Measurements from ENCODE around the gene C1QTNF6.

C1QTNF6 gene

DNA sequence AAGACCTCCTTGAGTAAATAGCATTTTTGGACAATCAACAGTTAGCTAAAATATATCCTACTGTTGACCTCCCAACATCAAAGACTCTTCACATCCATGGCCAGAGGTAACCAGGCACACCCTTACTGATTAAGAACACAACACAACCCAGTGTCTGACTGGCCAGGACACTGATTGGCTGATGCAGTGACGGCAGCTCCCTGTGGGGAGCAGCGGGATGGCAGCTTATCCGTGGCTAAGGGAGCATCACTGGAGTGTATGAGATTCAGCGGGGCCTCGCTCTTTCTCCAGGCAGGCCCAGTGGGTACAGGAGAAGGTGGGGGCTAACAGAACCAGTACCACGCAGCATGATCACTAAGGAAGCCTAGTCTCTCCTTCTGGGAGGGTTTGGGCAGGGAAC is 28.0 kb downstream of the C1QTNF6 start:
- DNase-seq = no peak

DNA sequence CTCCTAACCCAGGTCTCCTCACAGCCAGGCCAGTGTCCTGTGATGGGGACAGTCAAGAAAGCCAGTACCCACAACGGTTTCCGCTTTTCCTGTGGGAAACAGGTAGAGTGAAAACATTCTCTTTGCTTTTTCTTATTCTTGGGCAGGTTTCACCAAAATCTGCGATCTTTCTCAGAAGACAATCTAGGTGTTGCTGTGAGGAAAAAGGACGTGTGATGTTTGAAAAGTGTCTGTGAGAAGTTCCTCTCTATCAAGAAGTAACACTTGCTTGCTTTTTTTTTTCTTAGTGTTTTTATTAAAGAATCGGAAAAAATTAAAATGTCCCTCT is 29.1 kb downstream of the C1QTNF6 start:
- DNase-seq = no peak

DNA sequence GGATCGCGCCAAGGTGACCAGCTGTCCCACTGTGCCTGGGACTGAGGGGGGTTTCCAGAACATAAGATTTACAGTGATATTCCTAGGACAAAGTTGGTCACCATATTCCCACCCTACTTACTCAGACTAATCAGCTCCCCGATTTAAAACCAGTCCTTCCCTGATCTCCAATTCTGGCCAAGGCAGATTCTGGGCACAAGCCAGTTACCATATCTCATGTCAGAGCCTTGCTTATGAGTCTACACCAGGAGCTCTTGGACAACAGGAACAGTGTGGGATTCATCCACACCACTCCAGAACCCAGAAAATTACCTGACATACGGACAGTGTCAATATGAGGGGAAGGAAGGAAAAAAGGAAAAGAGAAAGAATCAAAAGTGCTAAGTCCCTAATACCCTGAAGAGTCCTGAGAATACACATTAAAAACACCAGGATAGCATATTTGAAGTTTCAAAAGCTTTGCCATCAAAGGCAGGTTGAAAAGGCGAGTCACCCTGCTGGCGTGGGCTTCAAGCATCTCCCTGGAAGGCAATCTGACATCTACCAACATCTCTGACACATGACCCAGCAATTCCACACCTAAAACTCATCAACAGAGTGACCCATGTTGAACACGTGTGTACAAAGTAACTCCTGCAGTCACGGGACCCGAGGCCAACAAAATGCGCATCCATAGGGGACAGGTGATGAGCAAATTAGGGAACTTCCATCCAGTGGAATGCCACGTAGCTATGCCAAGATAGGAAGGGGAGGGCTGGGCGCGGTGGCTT is 30.3 kb downstream of the C1QTNF6 start:
- no peak for DNase-seq

- no peak for DNase-seq
Measured at GRCh38 chr22:37156686-37157435, 31.2 kb downstream of the C1QTNF6 start.

DNA sequence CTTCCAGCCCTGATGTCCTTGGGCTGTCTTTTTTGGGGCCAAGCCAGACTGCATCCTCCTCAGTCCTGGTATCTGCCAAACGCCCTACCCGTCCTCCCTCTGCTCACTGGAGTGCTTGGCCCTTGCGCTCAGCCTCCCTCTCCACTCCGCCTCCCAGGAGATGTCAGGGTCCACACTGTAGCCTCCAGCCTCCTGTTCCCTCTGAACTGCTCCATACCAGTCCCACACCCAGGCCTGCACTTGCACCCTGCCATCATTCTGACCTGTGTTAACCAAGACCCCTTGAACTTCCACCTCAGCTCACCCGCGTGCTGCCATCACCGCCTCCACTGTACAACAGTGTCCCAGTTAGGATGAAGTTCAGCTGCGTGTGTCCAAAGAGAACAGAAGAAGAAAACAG is 32.1 kb downstream of the C1QTNF6 start:
- no peak for DNase-seq

- no peak for DNase-seq
Measured at GRCh38 chr22:37154925-37155712, 32.9 kb downstream of the C1QTNF6 start.

GRCh38 chr22:37153901-37154300 is 34.1 kb downstream of the C1QTNF6 start:
- DNase-seq = no peak

DNA sequence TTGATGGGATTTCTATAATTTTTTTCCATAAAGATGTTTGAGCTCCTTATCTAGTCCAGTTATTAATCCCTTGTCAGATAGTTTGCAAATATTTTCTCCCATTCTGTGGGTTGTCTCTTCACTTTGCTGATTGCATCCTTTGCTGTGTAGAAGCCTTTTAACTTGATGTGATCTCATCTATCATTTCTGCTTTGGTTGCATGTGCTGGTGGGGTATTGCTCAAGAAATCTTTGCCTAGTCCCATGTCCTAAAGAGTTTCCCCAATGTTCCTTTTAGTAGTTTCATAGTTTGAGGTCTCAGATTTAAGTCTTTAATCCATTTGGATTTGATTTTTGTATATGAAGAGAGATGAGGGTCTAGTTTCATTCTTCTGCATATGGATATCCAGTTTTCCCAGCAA is 36.6 kb downstream of the C1QTNF6 start:
- no peak for DNase-seq

DNA sequence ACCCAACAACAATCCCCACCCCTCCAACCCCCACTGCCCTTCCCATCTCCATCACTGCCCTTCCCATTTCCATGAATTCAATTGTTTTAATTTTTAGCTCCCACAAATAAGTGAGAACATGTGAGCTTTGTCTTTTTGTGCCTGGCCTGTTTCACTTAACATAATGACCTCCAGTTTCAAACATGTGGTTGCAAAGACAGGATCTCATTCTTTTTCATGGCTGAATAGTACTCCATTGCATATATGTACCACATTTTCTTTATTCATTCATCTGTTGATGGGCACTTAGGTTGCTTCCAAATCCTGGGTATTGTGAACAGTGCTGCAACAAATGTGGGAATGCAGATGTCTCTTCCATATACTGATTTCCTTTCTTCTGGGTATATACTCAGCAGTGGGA is 37.3 kb downstream of the C1QTNF6 start:
- DNase-seq = no peak

DNA sequence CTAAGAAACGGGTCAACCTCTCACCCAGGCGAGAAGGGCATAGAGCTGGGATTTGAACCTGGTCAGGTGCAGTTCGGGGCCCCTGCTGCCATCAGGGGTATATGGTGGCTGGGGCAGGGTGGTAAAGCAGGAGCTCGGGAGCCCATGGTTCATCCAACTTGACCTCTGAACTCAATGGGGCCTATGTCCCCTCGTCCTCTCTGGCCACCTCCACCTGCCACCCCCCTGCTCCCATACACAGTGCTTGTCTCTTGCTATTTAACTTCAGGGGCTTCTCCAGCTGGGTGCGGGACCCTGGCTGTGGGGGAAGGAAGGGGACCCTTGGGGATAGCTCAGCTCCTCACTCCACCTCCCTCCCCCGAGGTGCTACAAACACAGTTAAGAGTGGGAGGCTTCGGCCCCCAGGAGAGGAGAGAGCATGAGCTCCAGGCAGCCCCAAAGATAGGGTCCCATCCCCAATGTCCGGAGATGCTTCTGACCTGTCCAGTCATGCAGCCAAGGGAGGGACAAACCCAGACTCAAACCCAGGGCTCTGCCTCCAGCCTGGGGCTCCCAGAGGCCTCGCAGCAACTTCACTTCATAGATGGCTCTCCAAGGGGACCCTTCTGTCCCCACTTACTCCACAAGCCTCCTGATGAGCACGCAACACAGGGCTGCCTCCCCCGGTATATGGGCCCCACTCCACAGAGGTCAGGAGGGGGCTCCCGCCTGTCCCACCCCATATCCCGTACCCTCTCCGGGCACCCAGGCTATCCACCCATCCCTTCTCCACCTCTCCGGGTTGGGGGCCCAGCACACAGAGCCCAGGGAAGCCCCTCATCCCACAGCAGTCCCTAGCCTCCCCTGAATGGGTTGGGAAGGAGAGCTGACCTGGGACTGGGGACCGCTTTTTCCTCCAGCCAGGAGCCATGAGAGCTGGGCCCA is 39.0 kb downstream of the C1QTNF6 start:
- no peak for DNase-seq

GRCh38 chr22:37148031-37148651 is 39.9 kb downstream of the C1QTNF6 start:
- no peak for DNase-seq

DNA sequence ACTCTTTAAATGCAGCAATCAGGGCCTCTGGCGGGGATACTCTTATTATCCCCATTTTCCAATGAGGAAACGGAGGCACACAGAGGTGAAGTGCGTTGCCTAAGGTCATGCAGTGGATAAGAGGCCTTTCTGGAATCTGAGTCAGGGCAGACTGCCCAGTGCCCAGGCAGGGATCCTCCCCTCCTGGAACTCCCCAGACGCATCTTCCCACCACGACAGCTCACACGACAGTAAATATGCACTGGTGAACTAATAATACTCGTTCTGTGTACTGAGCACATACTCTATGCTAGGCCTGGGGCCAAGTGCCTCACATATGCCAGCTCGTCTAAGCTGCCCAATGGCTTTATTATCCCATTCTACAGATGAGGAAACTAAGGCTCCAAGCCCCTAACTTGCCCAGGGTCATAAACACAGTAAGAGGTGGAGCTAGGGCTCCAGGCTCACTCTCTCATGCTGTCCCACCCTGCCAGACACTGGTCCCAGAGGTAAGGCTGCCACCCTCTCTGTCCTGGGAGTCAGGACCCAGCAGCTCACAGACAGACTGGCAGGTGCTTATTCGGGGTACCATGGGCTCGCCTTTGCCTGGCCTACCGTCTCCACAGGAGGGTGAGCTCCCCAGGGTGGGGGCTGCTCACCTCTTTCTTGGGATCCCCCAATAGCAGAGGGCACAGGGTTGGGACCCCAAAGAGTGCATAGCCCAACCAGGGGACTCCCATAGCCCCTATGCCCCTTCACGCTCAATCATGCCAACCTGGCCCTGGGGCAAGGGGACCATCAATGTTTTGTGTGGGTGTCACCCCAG is 40.7 kb downstream of the C1QTNF6 start:
- no peak for DNase-seq

DNA sequence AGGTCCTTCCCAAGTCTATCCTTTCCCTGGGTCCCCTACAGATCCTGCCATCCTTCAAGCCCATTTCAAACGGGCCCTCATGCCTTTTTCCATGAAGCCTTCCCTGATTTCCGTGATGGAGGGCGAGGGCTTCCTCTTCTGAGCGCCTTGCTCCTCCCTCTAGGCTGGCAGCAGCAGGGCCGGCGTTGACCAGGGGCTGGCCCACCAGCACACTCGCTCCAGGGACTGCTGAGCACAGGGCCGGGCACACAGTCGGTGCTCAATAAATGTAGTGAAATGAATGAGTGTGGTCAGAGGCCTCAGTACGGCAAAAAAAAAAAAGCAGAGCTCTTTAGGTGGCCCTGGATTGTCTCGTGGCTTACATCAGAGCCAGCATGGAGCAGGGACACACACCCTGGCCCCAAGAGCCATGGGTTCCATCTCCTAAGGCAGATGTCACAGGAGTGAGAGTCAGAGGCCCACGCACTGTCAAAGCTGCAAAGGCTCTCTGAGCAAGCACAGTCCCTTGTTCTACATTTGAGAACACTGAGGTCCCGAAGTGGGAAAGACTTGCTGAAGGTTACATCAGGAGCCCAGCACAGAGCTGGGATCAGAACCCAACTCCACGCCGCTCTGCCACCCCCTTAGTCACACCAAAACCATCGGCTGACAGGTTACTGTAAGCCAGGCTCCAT is 41.4 kb downstream of the C1QTNF6 start:
- no peak for DNase-seq

DNA sequence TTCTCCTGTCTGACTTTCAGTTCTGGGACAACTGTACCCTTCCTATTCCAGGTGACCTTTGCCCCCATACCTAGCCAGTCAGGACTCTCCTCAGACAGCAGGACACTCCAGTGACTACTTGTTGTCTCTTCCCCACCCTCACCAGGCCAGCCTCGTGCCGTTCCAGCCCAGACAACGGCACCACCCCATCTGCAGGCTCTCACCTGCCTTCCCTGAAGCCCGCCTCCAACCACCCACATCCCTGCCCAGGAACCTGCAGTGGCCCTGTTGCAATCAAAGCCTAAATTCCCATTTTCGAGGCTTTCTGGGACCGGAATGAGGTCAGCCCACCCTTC is 42.0 kb downstream of the C1QTNF6 start:
- no peak for DNase-seq

GRCh38 chr22:37145180-37146050 is 42.6 kb downstream of the C1QTNF6 start:
- DNase-seq = no peak

- no peak for DNase-seq
Measured at GRCh38 chr22:37144180-37144554, 43.9 kb downstream of the C1QTNF6 start.

DNA sequence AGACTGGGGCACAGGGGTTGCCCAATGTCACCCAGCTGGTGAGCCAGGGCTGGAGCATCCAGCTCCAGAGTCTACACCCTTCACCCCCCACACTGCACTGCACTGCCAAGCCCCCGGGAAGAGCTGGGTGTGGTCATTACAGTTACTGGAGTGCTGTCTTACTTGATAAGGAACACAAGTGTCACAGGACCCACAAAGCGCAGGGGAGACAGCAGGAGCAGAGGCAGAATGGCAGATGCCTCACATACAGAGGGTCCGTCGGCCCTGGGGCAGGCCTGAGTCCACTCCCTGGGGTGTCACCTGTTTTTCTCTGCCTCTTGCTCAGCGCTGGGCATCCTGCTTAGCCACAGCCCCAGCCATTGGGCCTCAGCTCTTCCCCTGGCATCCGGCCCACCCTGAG is 46.1 kb downstream of the C1QTNF6 start:
- DNase-seq = no peak

- DNase-seq = no peak
Measured at GRCh38 chr22:37141476-37141875, 46.6 kb downstream of the C1QTNF6 start.

DNA sequence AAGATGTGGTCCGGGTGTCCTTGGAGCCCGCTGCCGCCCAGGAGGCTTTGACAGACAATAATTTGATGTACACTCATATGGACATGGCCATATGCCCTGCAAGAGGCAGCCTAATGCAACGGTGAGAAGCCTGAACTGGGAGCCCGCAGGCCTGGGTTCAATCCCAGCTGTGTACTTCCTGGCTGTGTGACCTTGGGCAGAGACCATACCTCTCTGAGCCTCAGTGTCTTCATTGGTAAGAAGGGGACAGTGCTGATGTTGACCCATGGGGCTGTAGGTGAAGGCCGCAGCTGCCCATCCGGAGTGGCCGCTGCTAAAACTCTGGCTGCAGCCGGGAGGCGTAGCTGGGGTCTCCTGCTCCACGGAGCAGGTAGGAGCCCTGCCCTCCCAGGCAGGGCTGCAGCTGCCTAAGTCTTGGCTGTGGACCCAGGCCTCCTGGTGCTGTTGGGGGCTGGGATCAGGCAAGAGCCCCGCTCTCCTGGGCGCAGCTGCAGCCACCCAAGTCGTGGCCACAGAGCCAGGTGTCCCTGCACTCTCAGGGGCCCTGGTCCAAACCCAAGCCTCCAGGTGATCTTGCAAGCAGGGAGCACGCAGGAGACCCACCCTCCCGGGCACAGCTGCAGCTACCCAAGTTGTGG is 47.2 kb downstream of the C1QTNF6 start:
- no peak for DNase-seq

All from KG1 (cell line).